Activated CD8-positive, alpha-beta memory T cell treated with anti-CD3 and anti-CD28 coated beads, Interleukin-2, amount 50 U/mL, for 24 hours (primary cell): ENCODE measurements around the gene ITGB5.
A peak's percentile ranks its signal among the peaks of the same experiment; 100 is the strongest.
"Not testable (repeated sequence)": the region's sequence is repeated elsewhere in the genome, so short reads cannot be mapped to it uniquely, and the experiment has no call there.

ENCODE experiments used
- DNase-seq: peaks from one replicate; pipeline ENCODE4 v3.0.0-alpha.2; 2020; ENCODE audit errors: extremely low read depth

The ITGB5 gene

GRCh38 chr3:124752051-124752450 lies 135.1 kb downstream of the ITGB5 start:
- no peak for DNase-seq

GRCh38 chr3:124751501-124751900 lies 135.7 kb downstream of the ITGB5 start:
- no peak for DNase-seq

- DNase-seq = not testable (repeated sequence)
Measured at GRCh38 chr3:124749877-124750276, 137.3 kb downstream of the ITGB5 start.

- DNase-seq = no peak
Measured at GRCh38 chr3:124748560-124749198, 138.5 kb downstream of the ITGB5 start.

GRCh38 chr3:124747111-124747981 lies 139.8 kb downstream of the ITGB5 start:
- no peak for DNase-seq

GRCh38 chr3:124745756-124746155 lies 141.4 kb downstream of the ITGB5 start:
- DNase-seq = no peak

- no peak for DNase-seq
Measured at GRCh38 chr3:124741027-124741426, 146.1 kb downstream of the ITGB5 start.

GRCh38 chr3:124731760-124732159 lies 155.4 kb downstream of the ITGB5 start:
- no peak for DNase-seq

GRCh38 chr3:124730941-124731297 lies 156.2 kb downstream of the ITGB5 start:
- no peak for DNase-seq

- DNase-seq = peak; percentile 82
Measured at GRCh38 chr3:124730129-124730940, 156.8 kb downstream of the ITGB5 start, which contains the start of gene UMPS. Gene UMPS, plus strand, starts transcription at chr3:124730452. Its CDS starts 20 bp downstream, at chr3:124730472.

GRCh38 chr3:124722589-124722988 lies 164.6 kb downstream of the ITGB5 start:
- DNase-seq = no peak

GRCh38 chr3:124714223-124714853 lies 172.8 kb downstream of the ITGB5 start:
- DNase-seq = no peak
